Effector memory CD8-positive, alpha-beta T cell (primary cell): ENCODE data around the gene ZNF740.

Experiments
- ATAC-seq: fragments of 150-1000 bp; cut with Tn5 transposase; replicated peaks from 2 replicates; pipeline ENCODE4 v1.10.0; 2021; ENCODE audit warnings: mild to moderate bottlenecking, moderate library complexity
- DNase-seq, 3 experiments: peaks; one replicate each; pipeline ENCODE4 v3.0.0; 2021
- H3K27ac Mint-ChIP-seq, 2 donors: one replicate each; pipeline ENCODE4 v1.8.0; 2022; ENCODE audit warnings: mild to moderate bottlenecking in 2 of 2, mixed read lengths in 2 of 2, moderate library complexity in 2 of 2
- H3K27me3 Mint-ChIP-seq, 2 donors: one replicate each; pipeline ENCODE4 v1.8.0; 2022; ENCODE audit warnings: mixed read lengths in 2 of 2
- H3K36me3 Mint-ChIP-seq: one replicate; pipeline ENCODE4 v1.8.0; 2022; ENCODE audit warnings: mild to moderate bottlenecking, moderate library complexity, mixed read lengths; ENCODE audit not compliant: insufficient read depth
- H3K4me1 Mint-ChIP-seq, 2 donors: one replicate each; pipeline ENCODE4 v1.8.0; 2022; ENCODE audit warnings: low read depth in 2 of 2, mixed read lengths in 2 of 2
- H3K4me3 Mint-ChIP-seq, 2 donors: one replicate each; pipeline ENCODE4 v1.8.0; 2022; ENCODE audit warnings: mild to moderate bottlenecking in 2 of 2, mixed read lengths in 2 of 2, moderate library complexity in 2 of 2
- H3K9me3 Mint-ChIP-seq, 2 donors: one replicate each; pipeline ENCODE4 v1.8.0; 2022; ENCODE audit warnings: mixed read lengths in 2 of 2

The ZNF740 gene

GRCh38 chr12:53179687-53180219, 769 bp upstream of the ZNF740 start:
- ATAC-seq (peak; percentile 1), DNase-seq (no peak)
- Mint-ChIP-seq H3K4me3 (peak overlapping the region; percentile 88 to 93), H3K36me3 (peaks cover 33% of the 10 kb centered on the region), H3K27ac (peak overlapping the region; percentile 91 to 96), H3K27me3 (no peaks in the 10 kb centered on the region), H3K4me1 (peaks cover 31 to 42% of the 10 kb centered on the region in 2 donors), H3K9me3 (no peaks in the 10 kb centered on the region)

GRCh38 chr12:53180931-53181645, 566 bp downstream of the ZNF740 start:
- no peaks in the 10 kb centered on the region for H3K27me3 Mint-ChIP-seq
- peak in 2 of 3 experiments; percentile 59 to 62 for DNase-seq
- peak; percentile 46 for ATAC-seq
- H3K36me3 Mint-ChIP-seq = peaks cover 45% of the 10 kb centered on the region
- no peaks in the 10 kb centered on the region for H3K9me3 Mint-ChIP-seq
- peak overlapping the region; percentile 91 to 96 for H3K27ac Mint-ChIP-seq
- H3K4me3 Mint-ChIP-seq = peak overlapping the region; percentile 88 to 93
- H3K4me1 Mint-ChIP-seq = peaks cover 33 to 45% of the 10 kb centered on the region in 2 donors

GRCh38 chr12:53181935-53182334, 1.4 kb downstream of the ZNF740 start:
- no peaks in the 10 kb centered on the region for H3K27me3 Mint-ChIP-seq
- peak overlapping the region; percentile 88 to 93 for H3K4me3 Mint-ChIP-seq
- peaks cover 53% of the 10 kb centered on the region for H3K36me3 Mint-ChIP-seq

GRCh38 chr12:53182903-53183302, 2.4 kb downstream of the ZNF740 start:
- DNase-seq = no peak
- no peak overlapping the region for H3K27ac Mint-ChIP-seq

More at GRCh38 chr12:53181935-53182334, 1.4 kb downstream of the ZNF740 start:
- Mint-ChIP-seq H3K9me3 (no peaks in the 10 kb centered on the region), H3K4me1 (peaks cover 33 to 45% of the 10 kb centered on the region in 2 donors), H3K27ac (peak overlapping the region; percentile 91 to 96)
- DNase-seq (no peak), ATAC-seq (no peak)

GRCh38 chr12:53184828-53185227, 4.3 kb downstream of the ZNF740 start:
- Mint-ChIP-seq H3K27ac (peak overlapping the region; percentile 75 to 82), H3K4me3 (peak overlapping the region in 1 of 2 donors; percentile 14), H3K9me3 (no peaks in the 10 kb centered on the region), H3K27me3 (no peaks in the 10 kb centered on the region), H3K4me1 (peaks cover 26 to 38% of the 10 kb centered on the region in 2 donors), H3K36me3 (peaks cover 57% of the 10 kb centered on the region)
- DNase-seq (no peak), ATAC-seq (no peak)

More at GRCh38 chr12:53182903-53183302, 2.4 kb downstream of the ZNF740 start:
- H3K4me1 Mint-ChIP-seq = peaks cover 33 to 45% of the 10 kb centered on the region in 2 donors
- no peak for ATAC-seq
- H3K9me3 Mint-ChIP-seq = no peaks in the 10 kb centered on the region
- H3K27me3 Mint-ChIP-seq = no peaks in the 10 kb centered on the region
- peaks cover 57% of the 10 kb centered on the region for H3K36me3 Mint-ChIP-seq
- peak overlapping the region in 1 of 2 donors; percentile 88 for H3K4me3 Mint-ChIP-seq

- Mint-ChIP-seq H3K9me3 (no peaks in the 10 kb centered on the region), H3K36me3 (peaks cover 56% of the 10 kb centered on the region), H3K27me3 (no peaks in the 10 kb centered on the region), H3K27ac (peak overlapping the region in 1 of 2 donors; percentile 82), H3K4me3 (no peak overlapping the region), H3K4me1 (peaks cover 29 to 39% of the 10 kb centered on the region in 2 donors)
- DNase-seq (no peak), ATAC-seq (no peak)
Measured at GRCh38 chr12:53185582-53186153, 5.1 kb downstream of the ZNF740 start.

GRCh38 chr12:53186745-53187144, 6.2 kb downstream of the ZNF740 start:
- no peak overlapping the region for H3K4me3 Mint-ChIP-seq
- DNase-seq (no peak), ATAC-seq (no peak)
- H3K4me1 Mint-ChIP-seq = peaks cover 25 to 33% of the 10 kb centered on the region in 2 donors
- peak overlapping the region in 1 of 2 donors; percentile 27 for H3K27ac Mint-ChIP-seq
- peaks cover 62% of the 10 kb centered on the region for H3K36me3 Mint-ChIP-seq
- H3K27me3 Mint-ChIP-seq = no peaks in the 10 kb centered on the region
- H3K9me3 Mint-ChIP-seq = no peaks in the 10 kb centered on the region

- H3K27me3 Mint-ChIP-seq = no peaks in the 10 kb centered on the region
- peak overlapping the region in 1 of 2 donors; percentile 73 for H3K27ac Mint-ChIP-seq
- peaks cover 23 to 27% of the 10 kb centered on the region in 2 donors for H3K4me1 Mint-ChIP-seq
- no peaks in the 10 kb centered on the region for H3K9me3 Mint-ChIP-seq
- peaks cover 63% of the 10 kb centered on the region for H3K36me3 Mint-ChIP-seq
- DNase-seq = no peak
- no peak overlapping the region for H3K4me3 Mint-ChIP-seq
- ATAC-seq = no peak
Measured at GRCh38 chr12:53187145-53187899, 6.8 kb downstream of the ZNF740 start.

- ATAC-seq = peak; percentile 94
- Mint-ChIP-seq H3K4me1 (peaks cover 5 to 21% of the 10 kb centered on the region in 2 donors), H3K36me3 (peaks cover 70% of the 10 kb centered on the region), H3K27ac (peak overlapping the region in 1 of 2 donors; percentile 67), H3K9me3 (no peaks in the 10 kb centered on the region), H3K4me3 (no peak overlapping the region), H3K27me3 (no peaks in the 10 kb centered on the region)
- peak in 1 of 3 experiments; percentile 35 for DNase-seq
Measured at GRCh38 chr12:53190108-53190729, 9.7 kb downstream of the ZNF740 start.

- Mint-ChIP-seq H3K9me3 (no peaks in the 10 kb centered on the region), H3K27me3 (no peaks in the 10 kb centered on the region), H3K4me3 (no peak overlapping the region), H3K4me1 (peaks cover 11 to 21% of the 10 kb centered on the region in 2 donors), H3K36me3 (peaks cover 71% of the 10 kb centered on the region), H3K27ac (no peak overlapping the region)
- ATAC-seq = no peak
- no peak for DNase-seq
Measured at GRCh38 chr12:53191096-53191884, 10.8 kb downstream of the ZNF740 start.

- Mint-ChIP-seq H3K9me3 (no peaks in the 10 kb centered on the region), H3K36me3 (peaks cover 72% of the 10 kb centered on the region), H3K27me3 (no peaks in the 10 kb centered on the region), H3K4me3 (no peak overlapping the region), H3K4me1 (peaks cover 18 to 25% of the 10 kb centered on the region in 2 donors), H3K27ac (peak overlapping the region; percentile 74 to 84)
- ATAC-seq (no peak), DNase-seq (no peak)
Measured at GRCh38 chr12:53191885-53192530, 11.5 kb downstream of the ZNF740 start.

GRCh38 chr12:53192531-53193021, 12.1 kb downstream of the ZNF740 start:
- Mint-ChIP-seq H3K27me3 (no peaks in the 10 kb centered on the region), H3K9me3 (no peaks in the 10 kb centered on the region), H3K36me3 (peaks cover 73% of the 10 kb centered on the region), H3K4me3 (no peak overlapping the region), H3K4me1 (peaks cover 21 to 25% of the 10 kb centered on the region in 2 donors), H3K27ac (peak overlapping the region; percentile 84)
- ATAC-seq = no peak
- DNase-seq = no peak
